GM19372 (cell line): Measurements from ENCODE around the gene EPN2.
"Not testable (repeated sequence)": the region's sequence is repeated elsewhere in the genome, so short reads cannot be mapped to it uniquely, and the experiment has no call there.

Source experiments
- ATAC-seq: cut with Tn5 transposase; IDR thresholded peaks from one replicate; pipeline ENCODE4 v1.9.1; 2021; ENCODE audit warnings: mild to moderate bottlenecking, low read depth, moderate library complexity; ENCODE audit not compliant: unreplicated experiment

Gene EPN2

DNA sequence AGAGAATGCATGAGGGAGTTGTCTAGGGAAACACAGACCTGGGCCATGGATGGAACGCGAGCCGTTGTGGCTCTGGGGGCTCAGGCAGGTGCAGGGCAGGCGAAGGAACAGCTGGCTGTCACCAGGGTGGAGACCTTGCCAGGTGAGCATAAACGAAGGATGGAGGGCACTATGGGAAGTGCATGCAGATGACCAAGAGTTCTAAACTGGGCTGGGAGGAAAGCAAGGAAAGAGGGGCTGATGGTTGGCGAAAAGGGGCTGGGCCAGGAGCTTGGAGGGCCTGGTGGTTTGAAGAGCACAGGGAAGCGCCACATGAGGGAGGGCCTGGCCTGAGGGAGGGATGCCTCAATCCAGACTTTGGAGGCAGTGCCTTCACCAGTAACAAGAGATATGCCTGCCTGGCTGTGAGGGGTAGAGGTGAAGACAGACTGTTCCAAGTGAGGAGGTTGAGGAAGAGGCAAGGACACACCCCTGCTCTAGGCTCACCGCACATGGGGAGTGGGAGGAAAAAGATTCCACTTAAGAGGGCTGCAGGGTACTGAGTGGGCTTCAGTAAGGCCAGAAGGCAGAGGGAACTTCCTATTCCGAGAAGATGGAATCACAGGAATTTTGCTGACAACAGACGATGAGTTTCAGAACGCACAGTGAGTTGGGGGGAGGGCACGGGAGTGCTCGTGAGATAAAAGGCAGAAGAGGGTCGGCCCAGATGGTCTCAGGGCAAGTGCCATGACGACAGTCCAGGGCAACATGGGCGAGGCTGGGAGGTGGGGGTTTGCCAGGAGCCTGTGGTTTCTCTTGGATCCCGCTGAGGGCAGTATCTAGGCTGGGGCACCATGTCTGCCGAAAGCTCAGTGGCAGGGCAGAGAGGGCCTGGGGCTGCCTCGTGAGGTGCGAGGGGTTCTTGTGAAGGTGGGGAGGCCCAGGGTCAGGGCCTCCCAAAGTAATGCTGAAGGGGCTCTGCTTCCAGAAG is 104.8 kb downstream of the EPN2 start:
- no peak for ATAC-seq

DNA sequence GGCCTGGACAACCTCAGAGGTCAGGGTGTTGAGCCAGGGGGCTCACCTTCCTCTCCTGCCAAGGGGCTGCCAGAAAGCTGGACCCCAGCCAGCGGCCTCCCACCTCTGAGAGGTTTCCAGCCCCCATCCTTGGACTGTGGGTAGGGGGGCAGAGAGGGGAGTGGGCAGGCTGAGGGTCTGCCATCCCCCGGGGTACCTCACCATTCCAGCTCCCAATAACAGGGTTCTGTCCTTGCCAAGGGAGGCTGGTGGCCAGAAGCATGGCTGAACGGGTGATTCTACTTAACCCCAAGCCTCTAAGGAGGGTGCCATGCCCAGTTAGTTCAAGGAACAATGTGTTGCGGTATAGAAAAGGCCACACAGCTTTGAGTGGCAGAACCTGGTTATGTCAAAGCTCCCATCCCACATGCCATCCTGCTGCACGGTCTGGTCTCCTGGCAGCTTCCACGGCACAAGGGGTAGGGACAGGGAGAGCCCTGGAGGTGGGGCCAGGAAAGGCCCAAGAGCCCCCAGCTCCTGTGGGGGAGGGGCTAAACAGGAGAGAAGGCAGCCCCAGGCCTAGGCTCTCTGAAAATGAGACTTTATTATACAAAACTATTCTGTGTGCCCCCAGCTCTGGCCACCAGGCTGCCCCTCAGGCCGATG is 105.6 kb downstream of the EPN2 start:
- no peak for ATAC-seq

DNA sequence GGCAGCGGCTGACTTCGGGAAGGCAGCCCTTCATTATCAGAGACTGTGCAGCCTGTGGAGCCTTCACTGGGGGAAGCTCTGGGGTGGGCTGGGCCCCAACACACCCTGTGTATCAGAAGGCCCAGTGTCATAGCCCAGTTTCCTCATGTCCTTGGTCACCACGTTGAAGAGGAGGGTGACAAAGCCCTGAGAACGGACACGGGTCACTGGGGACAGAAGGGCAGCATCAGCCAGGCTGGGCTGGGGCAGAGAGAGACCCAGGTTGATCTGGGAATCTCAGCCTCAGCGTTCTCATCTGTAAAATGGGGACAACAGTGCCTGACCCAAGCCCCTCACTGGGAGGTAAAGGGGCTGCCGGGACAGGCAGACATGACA is 106.1 kb downstream of the EPN2 start:
- no peak for ATAC-seq

- no peak for ATAC-seq
These were observed 106.5 kb downstream of the EPN2 start for GRCh38 chr17:19343671-19344151.

DNA sequence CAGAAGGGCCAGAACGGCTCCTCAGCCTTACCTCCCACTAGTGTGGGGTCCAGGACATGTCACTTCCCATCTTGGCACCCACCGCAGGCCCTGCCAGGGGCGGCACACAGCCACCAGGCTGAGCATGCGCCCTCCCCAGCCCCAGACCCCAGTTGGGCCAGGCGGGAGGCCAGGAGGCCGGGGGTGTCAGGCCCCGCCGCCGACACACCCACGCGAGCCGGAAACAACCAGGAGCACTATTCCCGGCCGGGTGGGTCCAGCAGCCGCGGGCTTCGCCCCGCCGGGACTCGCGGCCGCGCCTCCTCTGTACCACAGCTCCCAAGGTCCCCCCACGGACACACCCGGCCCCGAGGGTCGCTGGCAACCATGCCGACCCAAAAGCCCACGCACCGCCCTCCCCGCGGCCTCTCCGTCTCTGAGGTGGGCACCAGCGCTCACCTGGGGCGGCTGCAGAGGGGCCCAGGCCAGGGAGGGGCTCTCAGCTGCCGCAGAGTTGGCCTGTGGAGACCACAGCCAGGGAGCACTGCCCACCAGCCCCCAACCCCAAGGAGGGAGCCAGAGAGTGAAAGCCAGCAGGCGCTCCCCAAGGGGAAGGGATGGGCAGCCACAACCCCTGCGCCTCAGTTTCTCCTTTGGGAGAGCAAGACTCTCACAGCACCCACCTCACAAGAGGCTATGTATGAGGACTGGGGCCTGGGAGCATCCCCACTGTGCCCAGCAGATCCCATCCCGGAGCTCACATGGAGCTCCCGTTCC is 107.3 kb downstream of the EPN2 start:
- no peak for ATAC-seq

- ATAC-seq: no peak
These were observed 107.9 kb downstream of the EPN2 start for GRCh38 chr17:19345067-19345460.

DNA sequence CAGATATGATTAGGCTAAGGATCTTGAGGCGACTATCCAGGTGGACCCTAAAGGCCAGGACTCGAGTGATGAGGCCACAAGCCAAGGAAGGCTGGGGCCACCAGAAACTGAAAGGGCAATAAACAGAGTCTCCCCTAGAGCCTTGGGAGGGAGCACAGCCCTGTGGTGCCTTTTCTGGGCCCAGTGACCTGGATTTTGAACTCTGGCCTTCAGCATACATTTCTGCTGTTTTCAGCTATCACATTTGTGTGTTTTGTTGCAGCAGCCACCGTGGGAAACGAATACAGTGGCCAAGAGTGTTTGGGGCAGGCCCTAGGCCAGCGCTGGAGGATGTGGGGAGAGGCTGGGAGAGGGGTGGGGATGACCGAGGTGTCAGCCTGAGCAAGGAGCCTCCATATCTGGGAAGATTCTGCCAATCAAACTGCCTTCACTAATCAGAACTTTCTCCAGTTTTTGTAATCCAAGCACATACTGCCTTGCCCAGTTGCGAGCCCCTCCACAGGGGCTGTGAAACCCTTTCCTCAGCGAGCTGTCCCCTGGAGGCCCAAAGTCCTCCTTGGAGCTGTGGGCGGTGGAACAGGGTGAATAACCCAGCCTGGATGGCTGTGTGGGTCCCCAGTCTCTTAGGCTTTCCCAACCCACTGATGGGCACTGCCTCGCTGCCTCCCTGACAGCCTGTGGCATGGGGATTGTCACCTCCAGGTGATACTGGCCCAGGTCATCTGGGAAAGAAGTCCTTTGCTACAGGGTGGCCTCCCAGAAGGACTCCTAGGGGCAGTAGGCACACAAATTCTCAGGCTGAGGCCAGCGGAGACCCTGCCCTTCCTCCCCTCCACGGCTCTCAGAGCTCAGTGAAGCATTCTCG is 108.6 kb downstream of the EPN2 start:
- no peak for ATAC-seq

DNA sequence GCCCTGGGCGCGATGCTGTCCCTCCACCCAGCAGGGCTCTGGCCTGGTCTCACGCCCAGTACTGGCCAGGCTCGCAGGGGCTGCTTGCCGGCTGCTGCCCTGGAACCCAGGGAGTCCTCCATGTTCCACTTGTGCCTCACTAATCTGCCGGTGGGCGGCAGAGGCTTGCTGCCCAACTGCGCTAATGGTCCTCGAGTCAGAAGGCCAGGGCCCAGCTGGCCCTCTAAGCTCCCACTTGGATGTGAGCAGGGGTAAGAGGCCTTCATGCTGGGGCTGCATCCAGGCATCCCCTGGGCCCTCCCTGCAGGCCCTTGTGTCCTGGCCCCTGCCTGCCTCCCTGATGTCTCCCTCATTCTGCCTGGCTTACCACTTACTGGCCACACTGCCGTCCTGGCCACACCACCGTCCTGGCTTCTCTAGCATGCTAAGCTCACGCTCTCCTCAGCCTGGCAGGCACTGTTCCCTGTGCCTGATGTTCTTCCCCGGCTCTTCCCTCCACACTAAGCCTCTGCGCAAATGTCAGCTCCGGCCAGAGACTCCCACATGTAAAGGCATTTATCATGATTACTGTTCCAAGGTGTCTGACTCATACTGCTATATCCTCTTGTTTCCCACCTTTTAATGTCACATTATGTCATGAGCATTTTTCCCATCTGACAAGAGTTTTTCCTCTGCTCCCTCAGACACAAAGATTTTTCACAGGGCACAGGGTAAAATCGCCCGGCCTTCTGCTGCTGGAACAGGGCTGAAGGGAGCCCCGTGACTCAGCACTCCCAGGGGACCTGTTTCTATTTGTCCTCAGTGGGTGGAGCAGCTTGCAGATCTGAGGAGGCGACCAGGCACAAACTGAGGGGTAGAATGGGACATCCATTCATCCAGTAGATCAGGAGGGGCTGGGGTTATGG is 109.4 kb downstream of the EPN2 start:
- ATAC-seq: no peak

- no peak for ATAC-seq
These were observed 110.3 kb downstream of the EPN2 start for GRCh38 chr17:19347323-19348080.

GRCh38 chr17:19348081-19348650 is 111.0 kb downstream of the EPN2 start:
- ATAC-seq: no peak

DNA sequence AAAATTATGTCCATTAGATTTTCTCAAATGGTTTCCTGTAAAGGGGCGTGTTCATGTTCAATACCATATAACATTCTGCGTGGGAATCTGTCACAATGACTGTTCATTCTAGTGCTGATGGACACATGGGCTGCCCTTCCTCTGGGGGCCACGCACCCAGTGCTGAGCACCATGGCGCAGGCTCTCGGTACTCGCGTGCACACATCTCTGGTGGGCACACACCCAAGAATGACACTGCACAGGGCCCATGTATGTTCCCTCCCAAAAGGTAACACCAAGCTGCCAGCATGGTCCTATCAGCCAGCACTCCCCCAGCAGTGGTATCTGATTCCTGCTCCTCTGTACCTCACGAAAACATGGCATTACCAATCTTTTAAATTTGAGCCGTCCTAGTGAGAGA is 111.6 kb downstream of the EPN2 start:
- no peak for ATAC-seq

DNA sequence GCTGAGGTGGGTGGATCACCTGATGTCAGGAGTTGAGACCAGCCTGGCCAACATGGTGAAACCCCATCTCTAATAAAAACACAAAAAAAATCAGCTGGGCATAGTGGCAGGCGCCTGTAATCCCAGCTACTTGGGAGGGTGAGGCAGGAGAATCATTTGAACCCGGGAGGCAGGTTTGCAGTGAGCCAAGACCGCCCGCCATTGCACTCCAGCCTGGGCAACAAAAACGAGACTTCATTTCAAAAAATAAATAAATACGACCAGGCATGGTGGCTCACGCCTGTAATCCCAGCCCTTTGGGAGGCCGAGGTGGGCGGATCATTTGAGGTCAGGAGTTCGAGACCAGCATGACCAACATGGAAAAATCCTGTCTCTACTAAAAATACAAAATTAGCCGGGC is 116.2 kb downstream of the EPN2 start:
- ATAC-seq: not testable (repeated sequence)

GRCh38 chr17:19354748-19355147 is 117.6 kb downstream of the EPN2 start:
- no peak for ATAC-seq

- no peak for ATAC-seq
These were observed 120.2 kb downstream of the EPN2 start for GRCh38 chr17:19357351-19357750.

DNA sequence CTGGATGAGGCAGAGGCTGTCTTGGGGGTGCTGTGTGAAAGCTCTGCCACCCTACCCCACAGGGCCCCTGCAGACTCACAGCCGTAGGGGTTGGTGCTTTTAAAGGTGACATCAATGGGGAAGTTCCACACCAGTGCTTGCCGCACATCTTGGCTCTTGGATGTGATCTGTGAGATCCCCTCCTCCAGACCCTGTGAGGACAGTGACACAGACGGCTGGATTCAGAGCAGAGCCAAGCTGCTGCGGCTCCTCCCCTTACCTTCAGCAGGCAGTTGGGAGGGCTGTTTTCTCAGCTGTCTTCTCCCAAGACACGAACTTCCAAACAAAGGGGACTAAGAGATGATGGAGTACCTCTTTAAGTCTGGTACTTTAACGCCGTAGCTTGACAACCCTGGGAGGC is 120.6 kb downstream of the EPN2 start:
- no peak for ATAC-seq

- ATAC-seq: no peak
These were observed 122.0 kb downstream of the EPN2 start for GRCh38 chr17:19359151-19359550.

GRCh38 chr17:19359856-19360255 is 122.7 kb downstream of the EPN2 start:
- no peak for ATAC-seq

- no peak for ATAC-seq
These were observed 123.6 kb downstream of the EPN2 start for GRCh38 chr17:19360772-19361171.
